ENCODE results near the gene RPS15.

DNA sequence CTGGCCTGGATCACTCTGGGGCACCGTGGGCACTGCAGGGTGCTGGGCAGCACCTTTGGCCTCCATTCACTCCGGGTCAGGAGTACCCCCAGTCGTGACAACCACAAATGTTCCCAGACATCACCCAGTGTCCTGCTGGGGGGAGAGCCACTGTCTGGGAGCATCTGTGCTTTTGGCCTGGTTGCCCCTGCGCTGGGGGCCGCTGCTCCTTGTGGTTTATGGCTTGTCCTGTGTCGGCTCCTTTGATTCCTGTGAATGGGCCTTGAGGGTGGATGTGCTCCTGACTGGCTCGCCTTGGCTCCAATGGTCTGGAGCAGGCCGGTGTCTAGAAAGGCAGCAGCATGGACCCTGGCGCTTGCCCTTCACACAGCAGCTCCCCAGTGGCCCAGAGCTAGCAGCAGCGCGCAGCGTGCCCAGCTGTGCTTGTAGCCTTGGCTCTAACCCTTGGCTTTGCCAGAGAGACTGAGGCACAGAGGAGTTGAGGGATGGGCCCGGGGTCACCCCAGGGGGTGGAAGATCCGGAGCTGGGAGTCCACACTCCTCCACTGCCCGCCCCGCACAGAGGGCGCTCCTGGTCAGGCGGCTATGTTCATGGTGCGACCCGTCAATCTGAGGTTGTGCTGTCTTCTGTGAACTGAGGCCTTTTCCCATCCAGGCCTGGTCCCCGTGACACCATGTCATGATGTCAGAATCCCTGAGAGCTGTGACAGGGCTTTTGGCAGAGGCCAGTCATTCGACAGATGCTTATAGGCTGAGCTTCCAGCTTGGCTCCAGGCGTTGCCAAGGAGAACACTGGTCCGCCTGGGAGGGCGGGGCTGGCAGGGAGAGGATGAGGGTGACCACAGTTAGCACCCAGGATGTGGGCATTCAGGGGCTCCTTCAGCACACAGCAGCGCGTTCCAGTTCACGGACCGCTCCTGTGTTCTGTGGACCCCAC is 26.7 kb upstream of the RPS15 start:
- TF ChIP-seq, protein P1, sequence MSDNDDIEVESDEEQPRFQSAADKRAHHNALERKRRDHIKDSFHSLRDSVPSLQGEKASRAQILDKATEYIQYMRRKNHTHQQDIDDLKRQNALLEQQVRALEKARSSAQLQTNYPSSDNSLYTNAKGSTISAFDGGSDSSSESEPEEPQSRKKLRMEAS (IDR thresholded peaks at IDR 0.05), result no peak
- TF ChIP-seq, protein P2, sequence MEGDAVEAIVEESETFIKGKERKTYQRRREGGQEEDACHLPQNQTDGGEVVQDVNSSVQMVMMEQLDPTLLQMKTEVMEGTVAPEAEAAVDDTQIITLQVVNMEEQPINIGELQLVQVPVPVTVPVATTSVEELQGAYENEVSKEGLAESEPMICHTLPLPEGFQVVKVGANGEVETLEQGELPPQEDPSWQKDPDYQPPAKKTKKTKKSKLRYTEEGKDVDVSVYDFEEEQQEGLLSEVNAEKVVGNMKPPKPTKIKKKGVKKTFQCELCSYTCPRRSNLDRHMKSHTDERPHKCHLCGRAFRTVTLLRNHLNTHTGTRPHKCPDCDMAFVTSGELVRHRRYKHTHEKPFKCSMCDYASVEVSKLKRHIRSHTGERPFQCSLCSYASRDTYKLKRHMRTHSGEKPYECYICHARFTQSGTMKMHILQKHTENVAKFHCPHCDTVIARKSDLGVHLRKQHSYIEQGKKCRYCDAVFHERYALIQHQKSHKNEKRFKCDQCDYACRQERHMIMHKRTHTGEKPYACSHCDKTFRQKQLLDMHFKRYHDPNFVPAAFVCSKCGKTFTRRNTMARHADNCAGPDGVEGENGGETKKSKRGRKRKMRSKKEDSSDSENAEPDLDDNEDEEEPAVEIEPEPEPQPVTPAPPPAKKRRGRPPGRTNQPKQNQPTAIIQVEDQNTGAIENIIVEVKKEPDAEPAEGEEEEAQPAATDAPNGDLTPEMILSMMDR (IDR thresholded peaks at IDR 0.05 in 2 of 3, conservative IDR thresholded peaks at IDR 0.05 in 1 of 3; ENCODE audit: borderline replicate concordance in 1 of 3, insufficient read depth in 1 of 3, low read depth in 2 of 3, low read length in 2 of 3), result no peak
- no peak for TF ChIP-seq ZFX (IDR thresholded peaks at IDR 0.05)
- no peak for TF ChIP-seq CEBPB (IDR thresholded peaks at IDR 0.05; ENCODE audit: low read depth)
- TF ChIP-seq, protein P3, sequence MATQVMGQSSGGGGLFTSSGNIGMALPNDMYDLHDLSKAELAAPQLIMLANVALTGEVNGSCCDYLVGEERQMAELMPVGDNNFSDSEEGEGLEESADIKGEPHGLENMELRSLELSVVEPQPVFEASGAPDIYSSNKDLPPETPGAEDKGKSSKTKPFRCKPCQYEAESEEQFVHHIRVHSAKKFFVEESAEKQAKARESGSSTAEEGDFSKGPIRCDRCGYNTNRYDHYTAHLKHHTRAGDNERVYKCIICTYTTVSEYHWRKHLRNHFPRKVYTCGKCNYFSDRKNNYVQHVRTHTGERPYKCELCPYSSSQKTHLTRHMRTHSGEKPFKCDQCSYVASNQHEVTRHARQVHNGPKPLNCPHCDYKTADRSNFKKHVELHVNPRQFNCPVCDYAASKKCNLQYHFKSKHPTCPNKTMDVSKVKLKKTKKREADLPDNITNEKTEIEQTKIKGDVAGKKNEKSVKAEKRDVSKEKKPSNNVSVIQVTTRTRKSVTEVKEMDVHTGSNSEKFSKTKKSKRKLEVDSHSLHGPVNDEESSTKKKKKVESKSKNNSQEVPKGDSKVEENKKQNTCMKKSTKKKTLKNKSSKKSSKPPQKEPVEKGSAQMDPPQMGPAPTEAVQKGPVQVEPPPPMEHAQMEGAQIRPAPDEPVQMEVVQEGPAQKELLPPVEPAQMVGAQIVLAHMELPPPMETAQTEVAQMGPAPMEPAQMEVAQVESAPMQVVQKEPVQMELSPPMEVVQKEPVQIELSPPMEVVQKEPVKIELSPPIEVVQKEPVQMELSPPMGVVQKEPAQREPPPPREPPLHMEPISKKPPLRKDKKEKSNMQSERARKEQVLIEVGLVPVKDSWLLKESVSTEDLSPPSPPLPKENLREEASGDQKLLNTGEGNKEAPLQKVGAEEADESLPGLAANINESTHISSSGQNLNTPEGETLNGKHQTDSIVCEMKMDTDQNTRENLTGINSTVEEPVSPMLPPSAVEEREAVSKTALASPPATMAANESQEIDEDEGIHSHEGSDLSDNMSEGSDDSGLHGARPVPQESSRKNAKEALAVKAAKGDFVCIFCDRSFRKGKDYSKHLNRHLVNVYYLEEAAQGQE (IDR thresholded peaks at IDR 0.05; ENCODE audit: low read depth), result no peak
- TF ChIP-seq POLR2A (IDR thresholded peaks at IDR 0.05; ENCODE audit: borderline replicate concordance, extremely low read depth, insufficient read depth, insufficient read length), result no peak
- TF ChIP-seq SP1 (IDR thresholded peaks at IDR 0.05; ENCODE audit: low read depth), result no peak
- no peak for TF ChIP-seq SRF (IDR thresholded peaks at IDR 0.05; ENCODE audit: low read depth)
- TF ChIP-seq TCF7L2 (IDR thresholded peaks at IDR 0.05; ENCODE audit: borderline replicate concordance, extremely low read depth, insufficient read depth, insufficient read length), result no peak
- no peak for TF ChIP-seq RAD21 (IDR thresholded peaks at IDR 0.05; ENCODE audit: low read depth)
